CD4-positive, alpha-beta T cell (primary cell): ENCODE data around the gene SHISA2. TPM values are rescaled to one million over a fixed set of nuclear protein-coding genes. Genes with fewer than 3 reads are reported as not detected.

Experiments
- ATAC-seq: fragments of 200-7000 bp; cut with Tn5 transposase; one replicate; pipeline ENCODE4 v1.10.0; 2022; ENCODE audit warnings: mild to moderate bottlenecking; ENCODE audit not compliant: poor library complexity
- CTCF ChIA-PET: fragments of 350-600 bp; sonication (Branson Sonifier 250); formaldehyde crosslinking; loops from one replicate; lab custom pipeline; 2021; ENCODE audit warnings: antibody characterized with exemption, inconsistent platforms; lab: Charles Lee
- POLR2A ChIA-PET: fragments of 350-600 bp; sonication (Branson Sonifier 250); formaldehyde crosslinking; loops from one replicate; lab custom pipeline; 2021; ENCODE audit warnings: antibody characterized with exemption, inconsistent platforms; lab: Charles Lee
- DNase-seq, 14 experiments: peaks; one replicate each; pipeline ENCODE4 v3.0.0-alpha.2; 2013 to 2020; ENCODE audit warnings: mixed read lengths in 2 of 14
- H3K27ac ChIP-seq, 2 donors: one replicate each; pipeline versions ENCODE4 v1.5.1 to v1.7.0; 2013; ENCODE audit warnings: low read length in 2 of 2, low read depth in 1 of 2, mild to moderate bottlenecking in 1 of 2
- H3K27me3 ChIP-seq, 2 experiments: 1 replicate in 1 of 2; 2 replicates in 1 of 2; pipeline versions ENCODE4 v1.6.1 to v1.7.0; 2013; ENCODE audit warnings: low read length in 2 of 2, control low read depth in 1 of 2, mild to moderate bottlenecking in 1 of 2, moderate library complexity in 1 of 2; ENCODE audit not compliant: insufficient read depth in 2 of 2, control insufficient read depth in 1 of 2
- H3K36me3 ChIP-seq: one replicate; pipeline ENCODE4 v1.6.1; 2013; ENCODE audit warnings: low read length, control low read depth; ENCODE audit not compliant: insufficient read depth
- H3K4me1 ChIP-seq: one replicate; pipeline ENCODE4 v1.6.1; 2013; ENCODE audit warnings: low read length, control low read depth; ENCODE audit not compliant: insufficient read depth
- H3K4me3 ChIP-seq: one replicate; pipeline ENCODE4 v1.5.1; 2013; ENCODE audit warnings: mild to moderate bottlenecking, low read length, moderate library complexity
- H3K9me3 ChIP-seq, 2 experiments: 1 replicate in 1 of 2; 2 replicates in 1 of 2; pipeline versions ENCODE4 v1.6.1 to v1.7.0; 2013; ENCODE audit warnings: low read length in 2 of 2, mild to moderate bottlenecking in 2 of 2, control low read depth in 1 of 2, moderate library complexity in 1 of 2; ENCODE audit not compliant: control insufficient read depth in 1 of 2, insufficient read depth in 1 of 2
- H3K27ac Mint-ChIP-seq: one replicate; pipeline ENCODE4 v1.8.0; 2020; ENCODE audit warnings: mixed read lengths
- H3K27me3 Mint-ChIP-seq: one replicate; pipeline ENCODE4 v1.8.0; 2021; ENCODE audit warnings: mixed read lengths
- H3K36me3 Mint-ChIP-seq: one replicate; pipeline ENCODE4 v1.8.0; 2021; ENCODE audit warnings: low read depth, mixed read lengths
- H3K4me1 Mint-ChIP-seq: one replicate; pipeline ENCODE4 v1.8.0; 2021; ENCODE audit warnings: low read depth, mixed read lengths
- H3K4me3 Mint-ChIP-seq: one replicate; pipeline ENCODE4 v1.8.0; 2020; ENCODE audit warnings: mild to moderate bottlenecking, mixed read lengths
- H3K9me3 Mint-ChIP-seq: one replicate; pipeline ENCODE4 v1.8.0; 2020; ENCODE audit warnings: mixed read lengths
- intact Hi-C, 2 experiments: fragments of 100-400 bp; cut with DNase I in 1 of 2; cut with micrococcal nuclease in 1 of 2; formaldehyde crosslinking; loops; one replicate each; pipeline versions ENCODE4 v1.15.1 to v1.9.0; 2023 to 2025; cut with DNase I, micrococcal nuclease
- total RNA-seq, 174 experiments: library from RNA in 2 of 174; stranded (reverse) in 2 of 174; gene quantifications; one replicate each; pipeline ENCODE4 v1.2.3 and lab custom pipeline; 2021 to 2026
- TF ChIP-seq, protein P1 (sequence below): fragments of 200-600 bp; IDR thresholded peaks from one replicate; pipeline ENCODE4 v1.8.0; 2022; ENCODE audit warnings: antibody characterized with exemption, mild to moderate bottlenecking

Gene SHISA2
- total RNA-seq, 2 experiments from 2014 or later = 0.52 to 0.92 TPM

DNA sequence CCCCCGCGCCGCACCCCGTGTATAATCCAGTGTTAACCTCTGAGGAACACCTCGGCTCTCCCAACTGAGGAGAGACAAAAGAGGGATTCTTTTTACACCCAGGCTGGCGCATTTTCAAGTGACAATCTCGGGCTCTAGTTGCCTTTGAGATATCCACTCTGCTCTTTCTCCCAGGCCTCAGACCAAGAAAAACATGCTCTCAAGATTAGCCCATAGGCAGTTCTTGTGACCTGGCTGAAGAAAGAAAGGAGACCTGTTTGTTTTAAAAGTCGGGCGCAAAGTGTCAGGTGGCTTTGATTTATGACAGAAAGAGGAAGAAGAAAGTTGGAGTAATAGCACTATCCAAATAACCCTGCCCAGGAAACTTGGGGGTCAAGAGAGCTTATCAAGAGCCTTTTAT, 27.3 kb downstream of the SHISA2 start:
- H3K4me3 Mint-ChIP-seq = no peak overlapping the region
- no peak overlapping the region for H3K4me3 ChIP-seq
- CTCF ChIA-PET = no interaction called here
- no peaks in the 10 kb centered on the region for H3K27me3 ChIP-seq
- no peak for DNase-seq
- H3K36me3 Mint-ChIP-seq = peaks cover 18% of the 10 kb centered on the region
- H3K4me1 ChIP-seq = no peaks in the 10 kb centered on the region
- H3K4me1 Mint-ChIP-seq = no peaks in the 10 kb centered on the region
- H3K27me3 Mint-ChIP-seq = no peaks in the 10 kb centered on the region
- intact Hi-C loops = no loop called here
- no peak for ATAC-seq
- H3K27ac Mint-ChIP-seq = no peak overlapping the region
- TF ChIP-seq, protein P1, sequence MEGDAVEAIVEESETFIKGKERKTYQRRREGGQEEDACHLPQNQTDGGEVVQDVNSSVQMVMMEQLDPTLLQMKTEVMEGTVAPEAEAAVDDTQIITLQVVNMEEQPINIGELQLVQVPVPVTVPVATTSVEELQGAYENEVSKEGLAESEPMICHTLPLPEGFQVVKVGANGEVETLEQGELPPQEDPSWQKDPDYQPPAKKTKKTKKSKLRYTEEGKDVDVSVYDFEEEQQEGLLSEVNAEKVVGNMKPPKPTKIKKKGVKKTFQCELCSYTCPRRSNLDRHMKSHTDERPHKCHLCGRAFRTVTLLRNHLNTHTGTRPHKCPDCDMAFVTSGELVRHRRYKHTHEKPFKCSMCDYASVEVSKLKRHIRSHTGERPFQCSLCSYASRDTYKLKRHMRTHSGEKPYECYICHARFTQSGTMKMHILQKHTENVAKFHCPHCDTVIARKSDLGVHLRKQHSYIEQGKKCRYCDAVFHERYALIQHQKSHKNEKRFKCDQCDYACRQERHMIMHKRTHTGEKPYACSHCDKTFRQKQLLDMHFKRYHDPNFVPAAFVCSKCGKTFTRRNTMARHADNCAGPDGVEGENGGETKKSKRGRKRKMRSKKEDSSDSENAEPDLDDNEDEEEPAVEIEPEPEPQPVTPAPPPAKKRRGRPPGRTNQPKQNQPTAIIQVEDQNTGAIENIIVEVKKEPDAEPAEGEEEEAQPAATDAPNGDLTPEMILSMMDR = no peak
- peaks cover 0 to 5% of the 10 kb centered on the region in 2 experiments for H3K9me3 ChIP-seq
- H3K36me3 ChIP-seq = no peaks in the 10 kb centered on the region
- H3K9me3 Mint-ChIP-seq = no peaks in the 10 kb centered on the region
- POLR2A ChIA-PET = interaction anchor here (0.6 kb wide), 1 partner anchor 1821 kb away, joined by 6 read pairs; no protein-coding TSS in a partner anchor
- no peak overlapping the region for H3K27ac ChIP-seq

DNA sequence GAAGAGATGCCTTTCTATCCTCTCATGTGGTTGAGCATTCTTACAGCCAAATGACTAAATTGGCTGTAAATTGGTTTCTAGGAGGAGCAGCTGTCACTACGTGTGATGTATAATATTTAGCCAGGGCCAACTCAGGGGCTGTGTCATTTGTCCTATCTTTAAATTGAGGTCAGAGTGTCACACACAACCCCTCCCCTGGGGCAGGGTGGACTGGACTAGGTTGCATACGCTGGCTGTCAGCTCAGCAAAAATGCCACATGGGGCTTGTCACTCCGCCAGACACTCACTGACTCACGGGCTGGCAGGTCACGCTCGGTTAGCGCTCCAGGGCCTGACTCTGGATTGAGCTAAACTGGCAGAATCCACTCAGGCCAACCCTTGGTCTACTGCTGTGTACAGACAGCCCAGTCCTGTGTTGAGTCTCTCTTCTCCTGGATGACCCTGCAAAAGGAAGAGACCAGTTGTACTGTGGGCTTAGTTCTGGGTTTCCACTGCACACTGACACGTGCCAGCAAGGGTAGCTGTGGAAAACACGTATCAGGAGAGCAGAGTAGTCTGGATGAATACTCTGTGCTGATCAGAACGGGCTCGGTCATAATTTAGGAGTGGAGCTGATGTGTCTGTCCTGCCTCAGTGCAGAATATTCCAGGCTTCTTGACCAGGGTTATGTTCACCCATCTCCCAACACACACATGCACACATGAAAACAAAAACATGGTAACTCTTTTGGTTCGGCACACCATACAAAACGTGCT, 29.1 kb downstream of the SHISA2 start:
- H3K27me3 Mint-ChIP-seq = no peaks in the 10 kb centered on the region
- Histone ChIP-seq H3K27ac (no peak overlapping the region), H3K9me3 (peaks cover 0 to 5% of the 10 kb centered on the region in 2 experiments), H3K27me3 (no peaks in the 10 kb centered on the region), H3K4me3 (no peak overlapping the region), H3K4me1 (no peaks in the 10 kb centered on the region), H3K36me3 (no peaks in the 10 kb centered on the region)
- no peak overlapping the region for H3K4me3 Mint-ChIP-seq
- ATAC-seq (no peak), DNase-seq (no peak)
- ChIA-PET CTCF (no interaction called here), POLR2A (no interaction called here)
- TF ChIP-seq, protein P1 = no peak
- no peak overlapping the region for H3K27ac Mint-ChIP-seq
- H3K4me1 Mint-ChIP-seq = peaks cover 7% of the 10 kb centered on the region
- intact Hi-C loops = no loop called here
- peaks cover 19% of the 10 kb centered on the region for H3K36me3 Mint-ChIP-seq
- no peaks in the 10 kb centered on the region for H3K9me3 Mint-ChIP-seq

DNA sequence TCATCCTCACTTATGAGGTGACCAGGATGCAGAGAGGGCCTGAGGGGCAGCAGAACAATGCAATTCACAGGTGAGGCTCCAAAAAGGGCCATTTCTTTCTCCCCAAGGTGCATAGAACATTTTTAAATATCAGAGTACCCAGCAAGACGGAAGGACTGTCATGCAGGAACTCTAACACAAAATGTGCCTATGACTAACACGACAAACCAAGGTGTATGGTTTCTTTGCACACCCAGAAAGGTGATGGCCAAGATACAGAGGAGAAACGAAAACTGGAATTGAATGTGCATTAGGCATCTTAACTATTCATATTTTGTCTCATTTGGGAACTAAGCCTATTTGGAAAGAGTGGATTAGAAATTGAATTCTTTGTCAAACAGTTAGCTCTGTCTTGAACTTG, 29.9 kb downstream of the SHISA2 start:
- no peak for ATAC-seq
- Mint-ChIP-seq H3K27ac (no peak overlapping the region), H3K4me1 (peaks cover 15% of the 10 kb centered on the region), H3K36me3 (peaks cover 19% of the 10 kb centered on the region), H3K9me3 (no peaks in the 10 kb centered on the region), H3K4me3 (no peak overlapping the region), H3K27me3 (no peaks in the 10 kb centered on the region)
- intact Hi-C loops = no loop called here
- Histone ChIP-seq H3K36me3 (no peaks in the 10 kb centered on the region), H3K27me3 (no peaks in the 10 kb centered on the region), H3K4me3 (no peak overlapping the region), H3K27ac (no peak overlapping the region), H3K9me3 (peaks cover 0 to 5% of the 10 kb centered on the region in 2 experiments), H3K4me1 (peaks cover 3% of the 10 kb centered on the region)
- DNase-seq = no peak
- CTCF ChIA-PET = no interaction called here
- POLR2A ChIA-PET = no interaction called here
- TF ChIP-seq, protein P1 = no peak
